Liver (tissue), 9 donors: ENCODE measurements around the gene SLC35E3. TPM values are rescaled to one million over a fixed set of nuclear protein-coding genes. Genes with fewer than 3 reads are reported as not detected.

Experiments
- DNase-seq: peaks from one replicate; pipeline ENCODE4 v3.0.0-alpha.2; 2017; ENCODE audit warnings: low spot score
- H3K27ac ChIP-seq, 2 donors: one replicate each; pipeline ENCODE4 v1.7.0; 2013; ENCODE audit warnings: inconsistent platforms in 2 of 2, low read length in 2 of 2, control low read depth in 1 of 2, low read depth in 1 of 2, mild to moderate bottlenecking in 1 of 2
- H3K27me3 ChIP-seq, 4 donors: one replicate each; pipeline versions ENCODE4 v1.6.1 to v1.7.0; 2013; ENCODE audit warnings: low read length in 3 of 4, inconsistent platforms in 1 of 4, mild to moderate bottlenecking in 1 of 4, moderate library complexity in 1 of 4; ENCODE audit not compliant: control insufficient read depth in 4 of 4, insufficient read depth in 4 of 4
- H3K36me3 ChIP-seq, 4 donors: one replicate each; pipeline versions ENCODE4 v1.6.1 to v1.7.0; 2013; ENCODE audit warnings: low read length in 3 of 4, mild to moderate bottlenecking in 3 of 4, low read depth in 1 of 4, moderate library complexity in 1 of 4; ENCODE audit not compliant: control insufficient read depth in 4 of 4, insufficient read depth in 3 of 4
- H3K4me1 ChIP-seq, 4 donors: one replicate each; pipeline versions ENCODE4 v1.6.1 to v1.7.0; 2013; ENCODE audit warnings: low read length in 3 of 4, mild to moderate bottlenecking in 3 of 4, moderate library complexity in 1 of 4; ENCODE audit not compliant: control insufficient read depth in 4 of 4, insufficient read depth in 4 of 4
- H3K4me3 ChIP-seq, 3 donors: one replicate each; pipeline versions ENCODE4 v1.6.1 to v1.7.0; 2013; ENCODE audit warnings: low read length in 3 of 3, control low read depth in 1 of 3, low read depth in 1 of 3, mild to moderate bottlenecking in 1 of 3
- H3K9ac ChIP-seq, 2 donors: one replicate each; pipeline ENCODE4 v1.7.0; 2013; ENCODE audit warnings: low read length in 2 of 2, mild to moderate bottlenecking in 2 of 2, moderate library complexity in 2 of 2, control low read depth in 1 of 2, low read depth in 1 of 2
- H3K9me3 ChIP-seq, 4 donors: one replicate each; pipeline versions ENCODE4 v1.6.1 to v1.7.0; 2013; ENCODE audit warnings: low read length in 3 of 4; ENCODE audit not compliant: control insufficient read depth in 4 of 4
- FOXA1 ChIP-seq: IDR thresholded peaks from 2 replicates; pipeline ENCODE4 v1.6.1; 2016; ENCODE audit warnings: antibody characterized with exemption
- FOXA2 ChIP-seq: IDR thresholded peaks from 2 replicates; pipeline ENCODE4 v1.6.1; 2016; ENCODE audit warnings: antibody characterized with exemption
- GABPA ChIP-seq, 2 donors: IDR thresholded peaks in 1 of 2; conservative IDR thresholded peaks in 1 of 2; 2 replicates each; pipeline ENCODE4 v1.6.1; 2016; ENCODE audit warnings: antibody characterized with exemption in 2 of 2, mild to moderate bottlenecking in 1 of 2, moderate library complexity in 1 of 2
- HNF4A ChIP-seq, 2 donors: conservative IDR thresholded peaks; 2 replicates each; pipeline ENCODE4 v1.6.1; 2016; ENCODE audit warnings: antibody characterized with exemption in 2 of 2, mild to moderate bottlenecking in 2 of 2
- JUND ChIP-seq, 2 donors: IDR thresholded peaks; 2 replicates each; pipeline ENCODE4 v1.6.1; 2016; ENCODE audit warnings: antibody characterized with exemption in 2 of 2
- NR2F2 ChIP-seq: IDR thresholded peaks from 2 replicates; pipeline ENCODE4 v1.6.1; 2016; ENCODE audit warnings: antibody characterized with exemption
- RAD21 ChIP-seq, 2 donors: IDR thresholded peaks; 2 replicates each; pipeline ENCODE4 v1.6.1; 2016; ENCODE audit warnings: antibody characterized with exemption in 2 of 2, mild to moderate bottlenecking in 2 of 2
- RXRA ChIP-seq, 2 donors: IDR thresholded peaks; 2 replicates each; pipeline ENCODE4 v1.6.1; 2017 to 2018; ENCODE audit warnings: antibody characterized with exemption in 2 of 2, mild to moderate bottlenecking in 1 of 2
- SP1 ChIP-seq: IDR thresholded peaks from 2 replicates; pipeline ENCODE4 v1.6.1; 2018; ENCODE audit warnings: antibody characterized with exemption, mild to moderate bottlenecking
- TAF1 ChIP-seq: conservative IDR thresholded peaks from 2 replicates; pipeline ENCODE4 v1.6.1; 2016; ENCODE audit warnings: antibody characterized with exemption, mild to moderate bottlenecking
- YY1 ChIP-seq: IDR thresholded peaks from 2 replicates; pipeline ENCODE4 v1.6.1; 2016; ENCODE audit warnings: antibody characterized with exemption, mild to moderate bottlenecking
- WGBS: extraction: QIAGEN DNeasy Blood & Tissue Kit; methylation state at CpG from one replicate; pipeline ENCODE4 v1.1.7; 2013; 5-methylcytosine and 5-hydroxymethylcytosine counted together
- polyA plus RNA-seq, 2 donors: library from polyadenylated mRNA; stranded (reverse) in 1 of 2; unstranded in 1 of 2; fragments of 200-250 nt in 1 of 2; fragments of >200 nt in 1 of 2; fragmentation: Nextera tagmentation in 1 of 2; extraction: Ambion mirVana in 1 of 2; gene quantifications; one replicate each; pipeline versions ENCODE4 v1.2.1 to v1.2.3, GENCODE V29; 2013 to 2015
- total RNA-seq, 2 donors: library from RNA; depleted of rRNA; stranded (reverse); fragments of >200 nt; gene quantifications; one replicate each; pipeline ENCODE4 v1.2.3, GENCODE V29; 2014
- TF ChIP-seq, protein P1 (sequence below): fragments of 150-350 bp; IDR thresholded peaks from 2 replicates; pipeline ENCODE4 v1.5.1; 2017; ENCODE audit warnings: improper control_type of control experiment, low read depth, low read length; ENCODE audit not compliant: missing input control
- TF ChIP-seq, protein P2 (sequence below): IDR thresholded peaks from 2 replicates; pipeline ENCODE4 v1.6.1; 2016; ENCODE audit warnings: antibody characterized with exemption
- TF ChIP-seq, protein P3 (sequence below): IDR thresholded peaks from 2 replicates; pipeline ENCODE4 v1.6.1; 2016; ENCODE audit warnings: antibody characterized with exemption
- TF ChIP-seq, protein P4 (sequence below): IDR thresholded peaks from 2 replicates; pipeline ENCODE4 v1.6.1; 2016; ENCODE audit warnings: antibody characterized with exemption, mild to moderate bottlenecking
- donor health status: healthy.
- donor health status: healthy.
- donor health status: healthy.
- donor health status: healthy.
- donor health status: healthy.

The SLC35E3 gene
- total and polyA plus RNA-seq, 4 donors = 2.1 to 6.0 (median 4.6) TPM

DNA sequence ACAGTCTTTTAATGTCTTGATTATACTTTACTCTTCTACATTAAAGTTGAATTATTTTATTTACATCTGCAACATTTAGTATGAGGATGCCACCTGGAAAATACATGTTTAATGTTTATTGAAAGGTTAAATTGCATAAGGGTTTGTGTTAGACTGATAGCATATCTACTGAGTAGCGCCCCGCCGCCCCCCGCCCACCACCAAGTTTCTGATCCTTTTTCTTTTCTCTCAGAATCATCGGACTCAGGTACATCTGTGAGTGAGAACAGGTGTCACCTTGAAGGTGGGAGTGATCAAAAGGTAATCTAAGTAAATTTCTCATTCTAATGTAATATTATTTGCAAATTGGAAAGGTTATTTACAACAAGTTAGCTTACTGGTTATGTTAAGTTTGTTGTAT lies 78.2 kb downstream of the SLC35E3 start (continued):
- TF ChIP-seq FOXA1 (no peak), RAD21 (IDR thresholded peaks at IDR 0.05) (no peak), NR2F2 (no peak)

DNA sequence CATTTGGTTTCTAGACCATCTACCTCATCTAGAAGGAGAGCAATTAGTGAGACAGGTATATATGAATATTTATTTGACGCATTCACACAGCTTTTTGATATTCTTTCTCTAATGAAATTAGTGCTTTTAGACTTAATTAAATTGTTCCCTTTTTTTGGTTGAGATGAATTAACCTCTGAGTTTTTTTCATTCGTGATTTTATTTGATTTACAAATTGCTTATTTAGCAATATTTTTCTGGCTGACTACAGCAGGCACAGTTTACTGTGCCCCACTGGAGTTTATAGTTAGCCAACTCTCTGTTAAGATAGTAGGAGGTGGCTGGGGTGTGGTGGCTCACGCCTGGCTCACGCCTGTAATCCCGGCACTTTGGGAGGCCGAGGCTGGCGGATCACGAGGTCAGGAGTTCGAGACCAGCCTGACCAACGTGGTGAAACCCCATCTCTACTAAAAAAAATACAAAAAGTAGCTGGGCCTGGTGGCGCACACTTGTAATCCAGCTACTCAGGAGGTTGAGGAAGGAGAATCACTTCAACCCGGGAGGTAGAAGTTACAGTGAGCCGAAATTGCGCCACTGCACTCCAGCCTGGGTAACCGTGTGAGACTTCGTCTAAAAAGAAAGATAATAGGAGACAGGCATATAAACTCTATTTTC lies 78.7 kb downstream of the SLC35E3 start:
- no peaks in the 10 kb centered on the region for H3K27me3 ChIP-seq
- no peak overlapping the region for H3K27ac ChIP-seq
- DNase-seq = no peak
- no peaks in the 10 kb centered on the region for H3K4me1 ChIP-seq
- H3K9ac ChIP-seq = no peak overlapping the region
- TF ChIP-seq GABPA (IDR thresholded peaks at IDR 0.05 in 1 of 2, conservative IDR thresholded peaks at IDR 0.05 in 1 of 2) (no peak), HNF4A (conservative IDR thresholded peaks at IDR 0.05) (no peak), NR2F2 (no peak), TAF1 (no peak), FOXA2 (no peak), RAD21 (IDR thresholded peaks at IDR 0.05) (no peak), JUND (IDR thresholded peaks at IDR 0.05) (no peak)
- TF ChIP-seq, protein P1, sequence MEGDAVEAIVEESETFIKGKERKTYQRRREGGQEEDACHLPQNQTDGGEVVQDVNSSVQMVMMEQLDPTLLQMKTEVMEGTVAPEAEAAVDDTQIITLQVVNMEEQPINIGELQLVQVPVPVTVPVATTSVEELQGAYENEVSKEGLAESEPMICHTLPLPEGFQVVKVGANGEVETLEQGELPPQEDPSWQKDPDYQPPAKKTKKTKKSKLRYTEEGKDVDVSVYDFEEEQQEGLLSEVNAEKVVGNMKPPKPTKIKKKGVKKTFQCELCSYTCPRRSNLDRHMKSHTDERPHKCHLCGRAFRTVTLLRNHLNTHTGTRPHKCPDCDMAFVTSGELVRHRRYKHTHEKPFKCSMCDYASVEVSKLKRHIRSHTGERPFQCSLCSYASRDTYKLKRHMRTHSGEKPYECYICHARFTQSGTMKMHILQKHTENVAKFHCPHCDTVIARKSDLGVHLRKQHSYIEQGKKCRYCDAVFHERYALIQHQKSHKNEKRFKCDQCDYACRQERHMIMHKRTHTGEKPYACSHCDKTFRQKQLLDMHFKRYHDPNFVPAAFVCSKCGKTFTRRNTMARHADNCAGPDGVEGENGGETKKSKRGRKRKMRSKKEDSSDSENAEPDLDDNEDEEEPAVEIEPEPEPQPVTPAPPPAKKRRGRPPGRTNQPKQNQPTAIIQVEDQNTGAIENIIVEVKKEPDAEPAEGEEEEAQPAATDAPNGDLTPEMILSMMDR = no peak
- TF ChIP-seq, protein P2, sequence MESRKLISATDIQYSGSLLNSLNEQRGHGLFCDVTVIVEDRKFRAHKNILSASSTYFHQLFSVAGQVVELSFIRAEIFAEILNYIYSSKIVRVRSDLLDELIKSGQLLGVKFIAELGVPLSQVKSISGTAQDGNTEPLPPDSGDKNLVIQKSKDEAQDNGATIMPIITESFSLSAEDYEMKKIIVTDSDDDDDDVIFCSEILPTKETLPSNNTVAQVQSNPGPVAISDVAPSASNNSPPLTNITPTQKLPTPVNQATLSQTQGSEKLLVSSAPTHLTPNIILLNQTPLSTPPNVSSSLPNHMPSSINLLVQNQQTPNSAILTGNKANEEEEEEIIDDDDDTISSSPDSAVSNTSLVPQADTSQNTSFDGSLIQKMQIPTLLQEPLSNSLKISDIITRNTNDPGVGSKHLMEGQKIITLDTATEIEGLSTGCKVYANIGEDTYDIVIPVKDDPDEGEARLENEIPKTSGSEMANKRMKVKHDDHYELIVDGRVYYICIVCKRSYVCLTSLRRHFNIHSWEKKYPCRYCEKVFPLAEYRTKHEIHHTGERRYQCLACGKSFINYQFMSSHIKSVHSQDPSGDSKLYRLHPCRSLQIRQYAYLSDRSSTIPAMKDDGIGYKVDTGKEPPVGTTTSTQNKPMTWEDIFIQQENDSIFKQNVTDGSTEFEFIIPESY = no peak
- TF ChIP-seq, protein P3, sequence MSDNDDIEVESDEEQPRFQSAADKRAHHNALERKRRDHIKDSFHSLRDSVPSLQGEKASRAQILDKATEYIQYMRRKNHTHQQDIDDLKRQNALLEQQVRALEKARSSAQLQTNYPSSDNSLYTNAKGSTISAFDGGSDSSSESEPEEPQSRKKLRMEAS = no peak
- H3K4me3 ChIP-seq = no peak overlapping the region
- WGBS = 90% methylated on average over 16 of the region's 16 CpGs
- peaks cover 6 to 63% (median 54%) of the 10 kb centered on the region in 4 donors for H3K36me3 ChIP-seq
- H3K9me3 ChIP-seq = no peaks in the 10 kb centered on the region

DNA sequence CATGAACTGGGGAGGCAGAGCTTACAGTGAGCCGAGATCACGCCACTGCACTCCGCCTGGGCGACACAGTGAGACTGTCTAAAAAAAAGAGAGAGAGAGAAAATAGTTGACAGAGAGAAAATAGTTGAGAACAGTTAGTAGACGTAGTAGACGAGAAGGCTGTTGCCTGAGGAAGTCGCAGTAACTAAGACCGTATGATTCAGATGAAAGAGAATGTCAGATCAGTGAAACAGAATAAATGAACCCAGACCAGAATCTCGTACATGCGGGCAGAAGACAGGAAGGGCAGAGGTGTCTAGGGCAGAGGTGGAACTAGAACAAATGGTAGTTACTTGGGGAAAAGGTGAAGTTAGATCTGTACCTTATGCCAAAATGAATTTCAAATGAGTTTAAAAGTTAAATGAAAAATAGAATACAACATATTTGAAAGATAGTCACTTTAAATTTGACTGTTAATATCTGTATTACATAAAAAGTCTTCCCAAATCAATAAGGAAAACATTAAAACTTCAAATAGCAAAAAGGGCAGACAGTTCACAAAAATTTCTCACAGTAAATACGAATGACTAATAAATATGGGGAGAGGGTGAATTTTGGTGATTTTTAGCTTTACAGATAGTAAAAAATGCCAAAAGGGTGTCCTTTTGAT lies 79.7 kb downstream of the SLC35E3 start:
- Histone ChIP-seq H3K27ac (no peak overlapping the region), H3K27me3 (no peaks in the 10 kb centered on the region), H3K36me3 (peaks cover 6 to 56% (median 51%) of the 10 kb centered on the region in 4 donors), H3K9me3 (no peaks in the 10 kb centered on the region), H3K9ac (no peak overlapping the region), H3K4me1 (no peaks in the 10 kb centered on the region), H3K4me3 (no peak overlapping the region)
- WGBS = 88% methylated on average over 11 of the region's 11 CpGs
- DNase-seq = no peak
- TF ChIP-seq RAD21 (IDR thresholded peaks at IDR 0.05) (no peak), JUND (IDR thresholded peaks at IDR 0.05) (no peak), NR2F2 (no peak), FOXA2 (no peak), FOXA1 (no peak), TAF1 (no peak), HNF4A (conservative IDR thresholded peaks at IDR 0.05) (no peak), RXRA (IDR thresholded peaks at IDR 0.05) (no peak), YY1 (no peak), SP1 (no peak)
- TF ChIP-seq, protein P1 = no peak
- TF ChIP-seq, protein P3 = no peak
- TF ChIP-seq, protein P4, sequence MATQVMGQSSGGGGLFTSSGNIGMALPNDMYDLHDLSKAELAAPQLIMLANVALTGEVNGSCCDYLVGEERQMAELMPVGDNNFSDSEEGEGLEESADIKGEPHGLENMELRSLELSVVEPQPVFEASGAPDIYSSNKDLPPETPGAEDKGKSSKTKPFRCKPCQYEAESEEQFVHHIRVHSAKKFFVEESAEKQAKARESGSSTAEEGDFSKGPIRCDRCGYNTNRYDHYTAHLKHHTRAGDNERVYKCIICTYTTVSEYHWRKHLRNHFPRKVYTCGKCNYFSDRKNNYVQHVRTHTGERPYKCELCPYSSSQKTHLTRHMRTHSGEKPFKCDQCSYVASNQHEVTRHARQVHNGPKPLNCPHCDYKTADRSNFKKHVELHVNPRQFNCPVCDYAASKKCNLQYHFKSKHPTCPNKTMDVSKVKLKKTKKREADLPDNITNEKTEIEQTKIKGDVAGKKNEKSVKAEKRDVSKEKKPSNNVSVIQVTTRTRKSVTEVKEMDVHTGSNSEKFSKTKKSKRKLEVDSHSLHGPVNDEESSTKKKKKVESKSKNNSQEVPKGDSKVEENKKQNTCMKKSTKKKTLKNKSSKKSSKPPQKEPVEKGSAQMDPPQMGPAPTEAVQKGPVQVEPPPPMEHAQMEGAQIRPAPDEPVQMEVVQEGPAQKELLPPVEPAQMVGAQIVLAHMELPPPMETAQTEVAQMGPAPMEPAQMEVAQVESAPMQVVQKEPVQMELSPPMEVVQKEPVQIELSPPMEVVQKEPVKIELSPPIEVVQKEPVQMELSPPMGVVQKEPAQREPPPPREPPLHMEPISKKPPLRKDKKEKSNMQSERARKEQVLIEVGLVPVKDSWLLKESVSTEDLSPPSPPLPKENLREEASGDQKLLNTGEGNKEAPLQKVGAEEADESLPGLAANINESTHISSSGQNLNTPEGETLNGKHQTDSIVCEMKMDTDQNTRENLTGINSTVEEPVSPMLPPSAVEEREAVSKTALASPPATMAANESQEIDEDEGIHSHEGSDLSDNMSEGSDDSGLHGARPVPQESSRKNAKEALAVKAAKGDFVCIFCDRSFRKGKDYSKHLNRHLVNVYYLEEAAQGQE = no peak
- TF ChIP-seq, protein P2 = no peak
